ENCODE measurements around the gene TMEM181. TPM values are rescaled to one million over a fixed set of nuclear protein-coding genes. Genes with fewer than 3 reads are reported as not detected.
"Not testable (repeated sequence)": the region's sequence is repeated elsewhere in the genome, so short reads cannot be mapped to it uniquely, and the experiment has no call there.

TMEM181 gene
- total RNA-seq, 1 donor from 2014 or later = 17.0 TPM

DNA sequence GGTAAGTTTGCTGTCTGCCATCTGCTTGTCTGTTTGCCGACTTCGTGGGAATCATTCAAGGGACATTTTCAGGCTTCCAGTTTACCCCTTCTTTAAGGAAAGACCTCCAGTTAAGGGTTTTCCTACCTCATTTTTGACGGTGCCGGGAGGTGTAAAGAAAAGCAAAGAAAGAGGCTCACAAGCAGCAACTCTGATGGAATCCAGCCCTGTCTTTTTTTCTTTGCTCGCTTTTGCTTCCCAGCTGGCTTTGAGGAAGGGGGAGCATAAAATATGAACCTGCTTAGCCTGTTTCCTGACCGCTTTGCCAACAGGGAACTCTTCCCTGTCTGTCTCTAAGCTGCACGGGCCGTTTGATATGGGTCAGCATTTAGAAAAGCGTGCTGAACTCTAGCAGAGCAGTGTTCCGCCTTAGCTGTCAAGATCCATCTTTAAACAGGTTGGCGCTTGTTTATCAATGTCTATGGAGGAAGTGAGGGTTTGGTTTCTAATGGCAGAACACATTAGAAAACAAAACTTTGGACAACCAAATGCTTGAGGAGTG, 103.8 kb downstream of the TMEM181 start:
- intact Hi-C loops (cut with micrococcal nuclease) = no loop called here

DNA sequence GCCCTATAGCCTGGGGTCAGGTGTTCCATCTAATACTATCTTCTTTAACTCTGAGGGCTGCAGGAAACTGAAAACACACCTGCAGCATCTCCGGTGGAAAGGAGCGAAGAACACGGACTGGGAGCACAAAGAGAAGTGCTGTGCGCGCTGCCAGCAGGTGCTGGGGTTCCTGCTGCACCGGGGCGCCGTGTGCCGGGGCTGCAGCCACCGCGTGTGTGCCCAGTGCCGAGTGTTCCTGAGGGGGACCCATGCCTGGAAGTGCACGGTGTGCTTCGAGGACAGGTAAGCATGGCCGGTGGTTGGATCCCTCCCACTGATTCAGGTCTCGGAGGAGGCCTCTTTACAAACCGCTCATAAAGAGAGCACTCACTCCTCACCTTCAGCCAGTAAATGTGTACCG, 105.4 kb downstream of the TMEM181 start:
- no peak for DNase-seq (ENCODE audit: low spot score)
- no peak overlapping the region for H3K27ac Mint-ChIP-seq
- intact Hi-C loops (cut with micrococcal nuclease) = no loop called here
- H3K36me3 Mint-ChIP-seq (ENCODE audit: low read depth) = peaks cover 61% of the 10 kb centered on the region
- no peaks in the 10 kb centered on the region for H3K27me3 Mint-ChIP-seq (ENCODE audit: insufficient read depth)
- H3K9me3 Mint-ChIP-seq = no peaks in the 10 kb centered on the region
- no peak overlapping the region for H3K4me3 Mint-ChIP-seq
- H3K4me1 Mint-ChIP-seq (ENCODE audit: low read depth) = peaks cover 21% of the 10 kb centered on the region

More for the DNA sequence above, 103.8 kb downstream of the TMEM181 start:
- DNase-seq (ENCODE audit: low spot score) = no peak
- Mint-ChIP-seq H3K36me3 (ENCODE audit: low read depth) (peaks cover 67% of the 10 kb centered on the region), H3K27me3 (ENCODE audit: insufficient read depth) (no peaks in the 10 kb centered on the region), H3K4me1 (ENCODE audit: low read depth) (peaks cover 30% of the 10 kb centered on the region), H3K9me3 (no peaks in the 10 kb centered on the region), H3K27ac (no peak overlapping the region), H3K4me3 (no peak overlapping the region)

DNA sequence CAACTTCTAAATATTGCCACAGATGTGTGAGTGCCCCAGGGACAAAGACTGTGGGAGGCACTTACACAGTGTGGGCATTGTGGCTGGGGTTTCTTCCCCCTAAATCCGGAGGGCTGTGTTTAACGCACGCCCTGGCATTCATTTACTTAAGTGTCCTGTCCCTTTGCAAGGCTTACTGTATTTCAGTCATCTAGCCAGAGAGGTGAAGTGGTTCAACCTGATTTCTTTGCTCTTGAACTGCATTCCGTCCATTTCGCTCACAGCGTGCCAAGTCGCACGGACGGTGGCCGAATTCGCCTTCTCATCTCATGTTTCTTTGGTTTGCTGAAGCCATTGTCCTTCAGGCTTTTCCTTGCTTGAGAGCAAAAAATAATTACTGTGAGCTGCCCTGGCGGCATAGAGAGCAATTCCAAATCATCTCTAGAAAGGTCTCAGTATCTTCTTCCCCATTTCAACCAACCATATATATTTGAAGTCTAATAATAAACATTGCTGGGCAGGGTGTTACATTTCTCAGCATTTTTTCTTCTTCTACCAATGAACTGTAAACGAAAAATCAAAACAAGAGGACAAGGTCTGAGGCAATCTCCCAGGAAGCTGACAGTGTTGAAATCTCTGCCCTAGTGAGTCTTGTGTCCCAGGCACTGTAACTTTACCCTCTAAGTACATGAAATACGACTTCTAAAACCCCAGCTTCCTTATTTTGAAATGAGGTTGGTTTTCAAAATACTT, 106.9 kb downstream of the TMEM181 start:
- no peaks in the 10 kb centered on the region for H3K9me3 Mint-ChIP-seq
- no peak overlapping the region for H3K27ac Mint-ChIP-seq
- no peak for DNase-seq (ENCODE audit: low spot score)
- no peak overlapping the region for H3K4me3 Mint-ChIP-seq
- no peaks in the 10 kb centered on the region for H3K27me3 Mint-ChIP-seq (ENCODE audit: insufficient read depth)
- peaks cover 56% of the 10 kb centered on the region for H3K36me3 Mint-ChIP-seq (ENCODE audit: low read depth)
- peaks cover 12% of the 10 kb centered on the region for H3K4me1 Mint-ChIP-seq (ENCODE audit: low read depth)
- intact Hi-C loops (cut with micrococcal nuclease) = no loop called here

DNA sequence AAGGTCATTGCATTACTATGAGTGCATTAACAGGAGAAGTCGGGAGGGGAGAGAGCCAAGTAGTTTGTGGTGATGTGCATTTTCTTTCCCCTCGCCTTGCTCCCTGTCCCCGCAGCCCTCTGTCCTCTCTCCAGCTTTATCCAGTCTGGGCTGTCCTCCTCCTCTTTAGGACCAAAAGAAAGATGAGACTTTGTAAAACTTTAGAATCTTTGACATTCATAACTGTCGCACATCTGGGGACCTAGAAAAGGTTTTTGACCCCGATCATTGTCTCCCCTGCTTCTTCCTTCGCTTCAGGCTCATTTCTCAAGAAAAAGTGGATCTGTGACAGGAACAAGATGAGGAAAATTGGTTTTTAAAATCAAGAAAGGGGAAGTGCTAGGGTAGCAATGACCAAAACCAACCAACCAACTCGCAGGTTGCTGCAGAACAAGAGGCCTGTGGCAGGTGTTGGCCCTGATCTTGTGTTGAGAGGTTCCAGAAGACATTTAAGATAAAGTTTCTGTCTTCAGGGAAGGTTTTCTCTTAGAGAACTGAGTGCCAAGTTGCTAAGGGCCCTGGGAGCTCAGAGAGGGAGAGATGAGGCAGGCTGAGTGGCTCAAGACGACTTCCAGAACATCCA, 107.6 kb downstream of the TMEM181 start:
- no peak for DNase-seq (ENCODE audit: low spot score)
- H3K4me1 Mint-ChIP-seq (ENCODE audit: low read depth) = peaks cover 12% of the 10 kb centered on the region
- no peaks in the 10 kb centered on the region for H3K9me3 Mint-ChIP-seq
- H3K27ac Mint-ChIP-seq = no peak overlapping the region
- H3K36me3 Mint-ChIP-seq (ENCODE audit: low read depth) = peaks cover 56% of the 10 kb centered on the region
- no peaks in the 10 kb centered on the region for H3K27me3 Mint-ChIP-seq (ENCODE audit: insufficient read depth)
- intact Hi-C loops (cut with micrococcal nuclease) = no loop called here
- no peak overlapping the region for H3K4me3 Mint-ChIP-seq

DNA sequence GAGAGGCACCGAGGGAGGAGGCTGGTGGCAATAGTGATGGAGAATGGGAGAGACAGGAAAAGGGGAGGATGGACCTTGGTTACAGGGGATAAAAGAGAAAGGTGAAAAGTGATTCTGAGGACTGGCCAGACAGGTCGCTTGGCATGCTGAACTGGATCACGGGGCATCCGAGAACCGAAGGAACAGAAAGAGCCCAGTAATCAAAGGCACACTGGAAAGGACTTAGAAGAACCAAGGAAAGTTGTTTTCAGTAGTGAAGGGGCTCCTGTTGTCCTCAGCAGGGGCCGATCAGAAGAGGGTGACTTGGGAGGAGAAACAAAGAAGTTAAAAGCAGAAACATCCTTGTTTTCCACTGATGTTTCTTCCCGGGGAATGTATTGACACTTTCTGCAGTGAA, 108.8 kb downstream of the TMEM181 start:
- DNase-seq (ENCODE audit: low spot score) = no peak
- Mint-ChIP-seq H3K27me3 (ENCODE audit: insufficient read depth) (no peaks in the 10 kb centered on the region), H3K9me3 (no peaks in the 10 kb centered on the region), H3K4me3 (no peak overlapping the region), H3K36me3 (ENCODE audit: low read depth) (peaks cover 48% of the 10 kb centered on the region), H3K27ac (no peak overlapping the region), H3K4me1 (ENCODE audit: low read depth) (peaks cover 12% of the 10 kb centered on the region)
- intact Hi-C loops (cut with micrococcal nuclease) = no loop called here

DNA sequence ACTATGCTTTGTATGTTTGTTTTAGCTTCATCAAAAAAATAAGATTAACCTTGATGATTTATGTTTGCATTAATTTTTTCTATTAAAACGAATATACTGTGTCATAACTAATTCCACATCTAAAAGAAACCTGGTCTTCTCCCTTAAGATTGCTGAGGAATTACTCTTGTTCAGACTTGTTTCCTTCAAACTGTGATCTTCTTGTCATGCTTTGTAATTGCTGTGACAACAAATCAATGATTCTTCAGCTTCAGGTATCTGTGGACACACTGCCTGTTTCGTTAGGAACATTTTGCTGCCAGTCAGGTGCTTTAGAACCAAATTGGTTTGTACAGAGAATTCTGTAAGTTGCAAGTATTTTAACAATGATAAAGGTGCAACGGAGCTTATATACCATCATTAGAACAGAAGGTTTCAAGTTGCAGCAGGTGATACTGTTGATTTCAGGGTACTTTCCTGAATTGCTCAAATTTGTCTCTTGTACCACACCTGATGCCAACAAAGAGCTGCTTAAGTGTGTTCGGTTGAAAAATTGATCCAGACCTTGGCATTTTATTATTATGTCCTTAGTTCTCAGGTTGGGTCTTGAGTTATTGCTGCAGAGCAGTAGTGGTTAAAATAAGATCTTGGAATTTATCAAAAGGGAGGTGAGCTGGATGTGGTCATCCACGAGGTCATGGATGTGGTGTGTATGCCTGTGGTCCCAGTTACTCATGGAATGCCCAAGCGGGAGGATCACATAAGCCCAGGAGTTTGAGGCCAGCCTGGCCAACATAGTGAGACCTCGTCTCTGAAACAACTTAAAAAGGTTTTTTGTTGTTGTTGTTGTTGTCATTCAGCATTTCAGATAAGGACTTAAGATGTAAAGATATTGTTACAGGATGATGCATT, 109.5 kb downstream of the TMEM181 start:
- H3K9me3 Mint-ChIP-seq = no peaks in the 10 kb centered on the region
- no peaks in the 10 kb centered on the region for H3K27me3 Mint-ChIP-seq (ENCODE audit: insufficient read depth)
- H3K27ac Mint-ChIP-seq = no peak overlapping the region
- H3K36me3 Mint-ChIP-seq (ENCODE audit: low read depth) = peaks cover 49% of the 10 kb centered on the region
- H3K4me1 Mint-ChIP-seq (ENCODE audit: low read depth) = peaks cover 12% of the 10 kb centered on the region
- intact Hi-C loops (cut with micrococcal nuclease) = no loop called here
- no peak for DNase-seq (ENCODE audit: low spot score)
- no peak overlapping the region for H3K4me3 Mint-ChIP-seq

DNA sequence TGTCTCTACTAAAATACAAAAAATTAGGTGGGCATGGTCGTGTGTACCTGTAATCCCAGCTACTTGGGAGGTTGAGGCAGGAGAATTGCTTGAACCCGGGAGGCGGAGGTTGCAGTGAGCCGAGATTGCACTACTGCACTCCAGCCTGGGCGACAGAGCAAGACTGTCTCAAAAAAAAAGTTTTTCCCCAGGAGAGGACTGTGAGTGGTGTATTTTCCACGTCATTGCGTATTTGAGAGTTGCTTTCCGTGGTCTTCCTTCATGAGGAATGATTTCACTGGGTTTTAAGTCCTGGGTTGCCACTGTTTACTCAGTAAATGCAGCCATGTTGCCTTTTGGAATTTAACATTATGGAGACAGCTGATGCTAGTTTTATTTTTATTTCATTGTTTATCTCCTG, 112.2 kb downstream of the TMEM181 start:
- Mint-ChIP-seq H3K4me1 (ENCODE audit: low read depth) (peaks cover 14% of the 10 kb centered on the region), H3K36me3 (ENCODE audit: low read depth) (peaks cover 41% of the 10 kb centered on the region)
- H3K9me3 Mint-ChIP-seq; DNase-seq (ENCODE audit: low spot score); H3K27ac Mint-ChIP-seq; H3K27me3 Mint-ChIP-seq (ENCODE audit: insufficient read depth); H3K4me3 Mint-ChIP-seq; intact Hi-C loops (cut with micrococcal nuclease): not testable (repeated sequence)

DNA sequence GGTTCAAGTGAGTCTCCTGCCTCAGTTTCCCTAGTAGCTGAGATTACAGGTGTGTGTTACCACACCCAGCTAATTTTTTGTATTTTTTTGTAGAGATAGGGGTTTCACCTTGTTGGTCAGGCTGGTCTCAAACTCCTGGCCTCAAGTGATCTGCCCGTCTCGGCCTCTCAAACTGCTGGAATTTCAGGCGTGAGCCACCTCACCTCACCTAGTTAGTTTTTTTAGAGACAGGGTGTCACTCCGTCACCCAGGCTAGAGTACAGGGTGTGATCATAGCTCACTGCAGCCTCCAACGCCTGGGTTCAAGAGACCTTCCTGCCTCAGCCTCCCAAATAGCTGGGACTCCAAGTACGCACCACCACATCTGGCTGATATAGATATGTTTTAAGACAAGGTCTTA, 112.8 kb downstream of the TMEM181 start:
- no peak for DNase-seq (ENCODE audit: low spot score)
- Mint-ChIP-seq H3K36me3 (ENCODE audit: low read depth) (peaks cover 38% of the 10 kb centered on the region), H3K4me3 (no peak overlapping the region), H3K9me3 (peaks cover 5% of the 10 kb centered on the region), H3K27me3 (ENCODE audit: insufficient read depth) (no peaks in the 10 kb centered on the region), H3K4me1 (ENCODE audit: low read depth) (peaks cover 14% of the 10 kb centered on the region), H3K27ac (no peak overlapping the region)
- intact Hi-C loops (cut with micrococcal nuclease) = no loop called here

DNA sequence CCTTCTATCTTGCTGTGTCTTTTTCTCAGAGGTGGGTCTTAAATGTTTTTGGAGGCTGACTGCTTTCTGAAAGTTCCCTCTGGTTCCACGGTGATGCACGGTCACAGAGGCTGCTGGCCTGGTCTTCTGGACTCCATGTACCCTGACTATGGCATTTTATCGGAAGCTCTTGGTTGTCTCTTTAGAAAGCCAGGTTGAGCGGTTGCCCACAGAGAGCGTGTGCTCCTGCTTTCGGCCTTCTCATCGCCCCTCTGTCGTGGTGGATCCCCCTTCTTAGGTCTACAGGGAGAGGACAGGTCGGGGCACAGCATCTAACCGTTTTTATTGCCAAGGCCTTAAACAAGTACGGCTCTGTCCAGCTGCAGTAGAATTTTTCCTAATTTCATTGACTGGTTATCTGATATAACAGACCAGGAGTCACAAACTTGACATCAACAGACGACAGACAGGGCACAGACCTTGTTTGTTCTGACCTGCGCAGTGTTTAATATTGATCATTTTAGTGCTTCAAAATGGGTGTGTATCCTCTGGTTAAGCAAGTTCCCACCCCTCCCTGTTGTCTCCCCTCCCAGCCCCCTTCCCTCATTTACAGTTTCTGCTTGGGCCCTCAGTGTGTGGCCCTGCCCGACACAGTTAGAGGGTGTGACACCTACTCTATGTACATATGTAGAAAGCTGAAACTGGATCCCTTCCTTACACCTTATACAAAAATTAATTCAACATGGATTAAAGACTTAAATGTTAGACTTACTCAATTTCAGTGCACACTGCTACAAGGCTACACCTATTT, 114.6 kb downstream of the TMEM181 start:
- Mint-ChIP-seq H3K27me3 (ENCODE audit: insufficient read depth) (no peaks in the 10 kb centered on the region), H3K36me3 (ENCODE audit: low read depth) (peaks cover 44% of the 10 kb centered on the region), H3K4me1 (ENCODE audit: low read depth) (peaks cover 9% of the 10 kb centered on the region), H3K4me3 (no peak overlapping the region), H3K9me3 (peaks cover 5% of the 10 kb centered on the region), H3K27ac (no peak overlapping the region)
- DNase-seq (ENCODE audit: low spot score) = no peak
- intact Hi-C loops (cut with micrococcal nuclease) = no loop called here

DNA sequence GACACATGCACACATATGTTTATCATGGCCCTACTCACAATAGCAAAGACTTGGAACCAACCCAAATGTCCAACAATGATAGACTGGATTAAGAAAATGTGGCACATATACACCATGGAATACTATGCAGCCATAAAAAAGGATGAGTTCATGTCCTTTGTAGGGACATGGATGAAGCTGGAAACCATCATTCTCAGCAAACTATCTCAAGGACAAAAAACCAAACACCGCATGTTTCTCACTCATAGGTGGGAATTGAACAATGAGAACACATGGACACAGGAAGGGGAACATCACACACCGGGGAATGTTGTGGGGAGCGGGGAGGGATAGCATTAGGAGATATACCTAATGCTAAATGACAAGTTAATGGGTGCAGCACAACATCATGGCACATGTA, 117.2 kb downstream of the TMEM181 start:
- H3K9me3 Mint-ChIP-seq; DNase-seq (ENCODE audit: low spot score); intact Hi-C loops (cut with micrococcal nuclease); H3K27ac Mint-ChIP-seq; H3K27me3 Mint-ChIP-seq (ENCODE audit: insufficient read depth); H3K4me3 Mint-ChIP-seq: not testable (repeated sequence)
- Mint-ChIP-seq H3K4me1 (ENCODE audit: low read depth) (peaks cover 13% of the 10 kb centered on the region), H3K36me3 (ENCODE audit: low read depth) (peaks cover 58% of the 10 kb centered on the region)

DNA sequence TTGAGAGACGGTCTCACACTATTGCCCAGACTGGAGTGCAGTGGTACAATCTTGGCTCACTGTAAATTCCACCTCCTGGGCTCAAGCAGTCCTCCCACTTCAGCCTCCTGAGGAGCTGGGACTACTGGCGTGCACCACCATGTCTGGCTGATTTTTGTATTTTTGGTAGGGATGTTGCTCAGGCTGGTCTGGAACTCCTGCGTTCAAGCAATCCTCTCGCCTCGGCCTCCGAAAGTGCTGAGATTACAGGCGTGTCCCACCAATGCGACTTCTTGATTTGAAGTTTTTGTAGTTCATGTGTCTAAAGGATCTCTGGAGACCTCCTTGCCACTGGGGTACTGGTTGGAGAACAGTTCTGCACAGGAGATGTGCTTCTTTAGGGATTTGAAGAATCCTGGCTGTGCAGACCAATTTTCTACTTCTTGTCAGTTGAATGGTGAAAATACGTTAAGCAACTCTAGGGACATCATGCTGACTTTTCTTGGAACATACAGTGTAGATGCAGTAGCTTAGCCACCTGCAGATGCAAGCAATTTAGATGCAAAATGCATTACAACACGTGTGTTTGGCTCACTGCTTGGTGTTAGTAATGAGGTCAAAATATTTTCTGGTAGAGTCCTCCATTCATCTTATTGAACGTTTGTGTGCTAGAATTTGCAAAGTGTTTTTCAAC, 118.2 kb downstream of the TMEM181 start:
- Mint-ChIP-seq H3K36me3 (ENCODE audit: low read depth) (peaks cover 63% of the 10 kb centered on the region), H3K27me3 (ENCODE audit: insufficient read depth) (no peaks in the 10 kb centered on the region), H3K4me3 (no peak overlapping the region), H3K4me1 (ENCODE audit: low read depth) (peaks cover 13% of the 10 kb centered on the region), H3K9me3 (peaks cover 5% of the 10 kb centered on the region), H3K27ac (no peak overlapping the region)
- intact Hi-C loops (cut with micrococcal nuclease) = no loop called here
- DNase-seq (ENCODE audit: low spot score) = no peak

DNA sequence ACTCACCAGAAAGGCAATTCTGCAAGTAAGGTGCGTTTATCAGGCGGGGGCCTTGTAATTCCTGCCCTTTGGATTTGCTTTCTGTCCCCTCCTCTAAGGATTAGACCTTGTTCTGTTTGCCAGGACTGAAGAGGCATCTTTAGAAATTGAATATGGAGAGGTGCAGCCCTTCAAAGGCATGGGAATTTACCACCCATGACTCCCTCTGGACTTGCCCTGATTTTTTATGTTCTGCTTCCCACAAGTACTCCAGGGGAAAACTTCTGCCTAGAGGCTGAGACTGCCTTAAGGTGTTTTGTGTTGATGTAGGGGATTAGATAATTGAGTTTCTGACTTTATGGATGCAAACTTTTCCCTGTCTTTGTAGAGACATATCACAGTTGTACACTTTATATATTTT, 120.1 kb downstream of the TMEM181 start:
- Mint-ChIP-seq H3K4me1 (ENCODE audit: low read depth) (peaks cover 27% of the 10 kb centered on the region), H3K27ac (no peak overlapping the region), H3K36me3 (ENCODE audit: low read depth) (peaks cover 67% of the 10 kb centered on the region), H3K9me3 (peaks cover 3% of the 10 kb centered on the region), H3K4me3 (no peak overlapping the region), H3K27me3 (ENCODE audit: insufficient read depth) (no peaks in the 10 kb centered on the region)
- no peak for DNase-seq (ENCODE audit: low spot score)
- intact Hi-C loops (cut with micrococcal nuclease) = no loop called here

All from activated T-helper 1 cell treated with anti-CD3 and anti-CD28 coated beads, Interleukin-12 subunit alpha, Interleukin-12 subunit beta, Interleukin-2, Interleukin-4 antibody, amounts not matched to agents 30 ng/mL and 10 ng/mL and 1 ng/mL, durations not matched to agents 14 hours and 24 hours and 36 hours (primary cell).